Stomach (tissue), 4 donors: ENCODE measurements around the gene DYRK1A.

Experiments
- CTCF ChIP-seq, 7 experiments: fragments of 450-650 bp in 4 of 7; fragments of 200-600 bp in 3 of 7; sonication (generic) in 3 of 7; IDR thresholded peaks; one replicate each; pipeline ENCODE4 v1.5.1; 2016 to 2019; ENCODE audit warnings: antibody characterized with exemption in 7 of 7, control low read depth in 2 of 7, mild to moderate bottlenecking in 1 of 7
- POLR2A ChIP-seq, 4 donors: fragments of 450-650 bp; IDR thresholded peaks; one replicate each; pipeline ENCODE4 v1.6.1; 2016; ENCODE audit warnings: antibody characterized with exemption in 4 of 4, control low read depth in 2 of 4, mild to moderate bottlenecking in 1 of 4, moderate library complexity in 1 of 4

- TF ChIP-seq CTCF (IDR thresholded peaks at IDR 0.05) = no peak
- no peak for TF ChIP-seq POLR2A (IDR thresholded peaks at IDR 0.05)
These were observed 201.8 kb downstream of the DYRK1A start for GRCh38 chr21:37568415-37568814.
